ENCODE data around the gene IL20RA.
A peak's percentile ranks its signal among the peaks of the same experiment; 100 is the strongest.

IL20RA gene

DNA sequence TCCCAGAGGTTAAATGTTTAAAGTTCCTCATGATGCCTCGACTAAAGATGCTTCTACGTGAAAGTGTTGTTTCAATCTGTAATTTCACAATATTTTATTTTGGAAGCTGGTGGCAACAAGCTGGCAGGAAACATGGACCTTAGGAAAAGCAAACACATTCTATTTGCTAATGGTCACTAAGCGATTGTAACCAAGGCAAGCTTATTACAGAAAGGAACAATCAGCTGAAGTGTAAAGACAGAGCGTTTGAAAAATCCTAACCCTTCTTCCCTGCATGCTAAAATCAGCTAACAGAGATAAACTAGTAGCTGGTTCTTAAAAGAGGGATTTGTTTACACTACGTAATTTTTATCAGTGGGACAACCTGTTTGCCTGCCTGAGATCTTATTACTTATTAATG, 50.0 kb downstream of the IL20RA start:
- no peaks in the 10 kb centered on the region for H3K9me3 ChIP-seq (ENCODE audit: control insufficient read depth, low read length)
- H3K4me2 ChIP-seq (ENCODE audit: low read length), result peak overlapping the region; percentile 17
- no peak overlapping the region for H2AFZ ChIP-seq
- no peak overlapping the region for H3K4me3 ChIP-seq (ENCODE audit: low read depth, low read length)
- H3K27me3 ChIP-seq (ENCODE audit: control insufficient read depth, insufficient read depth, low read length), result no peaks in the 10 kb centered on the region
- H3K79me2 ChIP-seq, result no peaks in the 10 kb centered on the region
- no peaks in the 10 kb centered on the region for H3K36me3 ChIP-seq (ENCODE audit: control insufficient read depth, insufficient read depth, low read length)
- no peak overlapping the region for H3K27ac ChIP-seq
- H3K9ac ChIP-seq, result no peak overlapping the region
- no peak for TF ChIP-seq CTCF (IDR thresholded peaks at IDR 0.05)
- no peaks in the 10 kb centered on the region for H3K4me1 ChIP-seq

DNA sequence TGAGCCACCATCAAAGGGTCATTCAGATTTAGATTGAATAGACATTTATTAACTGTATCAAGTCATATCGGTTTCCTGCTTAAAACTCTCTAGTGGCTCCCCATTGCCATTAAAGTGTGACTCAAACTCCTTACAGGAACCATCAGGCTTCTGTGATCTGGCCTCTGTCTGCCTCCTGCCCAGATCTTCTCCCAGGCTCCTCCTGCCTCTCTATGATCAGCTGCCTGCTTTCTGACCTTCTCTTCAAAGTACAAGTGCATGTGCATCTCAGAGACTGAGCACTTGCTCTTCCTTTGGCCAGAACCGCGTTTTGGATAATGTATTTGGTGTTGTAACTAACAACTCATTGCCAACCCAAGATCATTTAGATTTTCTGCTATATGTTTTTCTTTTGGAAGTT, 52.7 kb downstream of the IL20RA start:
- H3K79me2 ChIP-seq, result no peaks in the 10 kb centered on the region
- H3K4me3 ChIP-seq (ENCODE audit: low read depth, low read length), result no peak overlapping the region
- H3K9me3 ChIP-seq (ENCODE audit: control insufficient read depth, low read length), result no peaks in the 10 kb centered on the region
- no peaks in the 10 kb centered on the region for H3K27me3 ChIP-seq (ENCODE audit: control insufficient read depth, insufficient read depth, low read length)
- no peak overlapping the region for H2AFZ ChIP-seq
- no peaks in the 10 kb centered on the region for H3K4me1 ChIP-seq
- no peak overlapping the region for H3K4me2 ChIP-seq (ENCODE audit: low read length)
- no peak overlapping the region for H3K27ac ChIP-seq
- TF ChIP-seq CTCF (IDR thresholded peaks at IDR 0.05), result no peak
- H3K9ac ChIP-seq, result no peak overlapping the region
- H3K36me3 ChIP-seq (ENCODE audit: control insufficient read depth, insufficient read depth, low read length), result no peaks in the 10 kb centered on the region

- no peaks in the 10 kb centered on the region for H3K79me2 ChIP-seq
- no peak overlapping the region for H3K27ac ChIP-seq
- H3K4me3 ChIP-seq (ENCODE audit: low read depth, low read length), result no peak overlapping the region
- no peaks in the 10 kb centered on the region for H3K9me3 ChIP-seq (ENCODE audit: control insufficient read depth, low read length)
- H3K27me3 ChIP-seq (ENCODE audit: control insufficient read depth, insufficient read depth, low read length), result no peaks in the 10 kb centered on the region
- no peaks in the 10 kb centered on the region for H3K4me1 ChIP-seq
- no peaks in the 10 kb centered on the region for H3K36me3 ChIP-seq (ENCODE audit: control insufficient read depth, insufficient read depth, low read length)
- no peak for TF ChIP-seq CTCF (IDR thresholded peaks at IDR 0.05)
- no peak overlapping the region for H3K9ac ChIP-seq
- H3K4me2 ChIP-seq (ENCODE audit: low read length), result no peak overlapping the region
- no peak overlapping the region for H2AFZ ChIP-seq
These were observed 53.1 kb downstream of the IL20RA start for GRCh38 chr6:136991646-136992045.

DNA sequence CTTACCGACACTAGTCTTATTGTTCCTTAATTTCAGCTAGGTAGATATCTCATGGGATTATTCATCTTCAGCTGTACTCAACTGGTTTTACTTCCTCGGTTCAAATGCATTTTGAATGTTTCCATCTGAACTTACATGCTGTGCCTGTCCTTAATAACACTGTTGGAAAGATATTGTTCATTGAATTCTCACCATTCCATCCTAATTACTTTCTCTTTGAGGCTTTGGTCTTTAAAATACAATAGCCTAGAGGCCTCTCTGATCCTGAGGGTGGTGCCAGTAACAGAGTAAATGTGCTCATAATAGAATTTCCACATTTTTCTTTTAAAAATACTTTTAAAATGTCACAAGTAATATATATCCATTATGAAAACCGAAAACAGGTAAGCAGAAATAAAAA, 54.0 kb downstream of the IL20RA start:
- H3K79me2 ChIP-seq, result no peaks in the 10 kb centered on the region
- TF ChIP-seq CTCF (IDR thresholded peaks at IDR 0.05), result no peak
- no peak overlapping the region for H3K27ac ChIP-seq
- no peak overlapping the region for H3K4me3 ChIP-seq (ENCODE audit: low read depth, low read length)
- H3K9ac ChIP-seq, result no peak overlapping the region
- H3K9me3 ChIP-seq (ENCODE audit: control insufficient read depth, low read length), result no peaks in the 10 kb centered on the region
- no peaks in the 10 kb centered on the region for H3K4me1 ChIP-seq
- H3K27me3 ChIP-seq (ENCODE audit: control insufficient read depth, insufficient read depth, low read length), result no peaks in the 10 kb centered on the region
- no peak overlapping the region for H3K4me2 ChIP-seq (ENCODE audit: low read length)
- H3K36me3 ChIP-seq (ENCODE audit: control insufficient read depth, insufficient read depth, low read length), result no peaks in the 10 kb centered on the region
- no peak overlapping the region for H2AFZ ChIP-seq

GRCh38 chr6:136990242-136990578, 54.6 kb downstream of the IL20RA start:
- H2AFZ ChIP-seq, result peak overlapping the region; percentile 75
- H3K4me2 ChIP-seq (ENCODE audit: low read length), result peak overlapping the region; percentile 73
- TF ChIP-seq CTCF (IDR thresholded peaks at IDR 0.05), result no peak
- H3K4me1 ChIP-seq, result no peaks in the 10 kb centered on the region
- H3K4me3 ChIP-seq (ENCODE audit: low read depth, low read length), result peak overlapping the region; percentile 36
- no peaks in the 10 kb centered on the region for H3K36me3 ChIP-seq (ENCODE audit: control insufficient read depth, insufficient read depth, low read length)
- H3K9ac ChIP-seq, result no peak overlapping the region
- H3K9me3 ChIP-seq (ENCODE audit: control insufficient read depth, low read length), result no peaks in the 10 kb centered on the region
- no peaks in the 10 kb centered on the region for H3K27me3 ChIP-seq (ENCODE audit: control insufficient read depth, insufficient read depth, low read length)
- no peak overlapping the region for H3K27ac ChIP-seq
- H3K79me2 ChIP-seq, result no peaks in the 10 kb centered on the region
